Trophoblast cell (in vitro differentiated cells and primary cell): ENCODE data around the gene CDK18.
A peak's percentile ranks its signal among the peaks of the same experiment; 100 is the strongest.

Experiments used
- DNase-seq, 2 donors: peaks; one replicate each; pipeline ENCODE4 v3.0.0-alpha.2; 2016
- H2AFZ ChIP-seq: 2 replicates; pipeline ENCODE4 v1.6.1; 2013; ENCODE audit warnings: low read length, moderate library complexity, mild to moderate bottlenecking; ENCODE audit not compliant: insufficient read depth, poor library complexity
- H2AK5ac ChIP-seq: 2 replicates; pipeline ENCODE4 v1.6.1; 2013; ENCODE audit warnings: mild to moderate bottlenecking, low read length
- H2BK120ac ChIP-seq: 2 replicates; pipeline ENCODE4 v1.6.1; 2013; ENCODE audit warnings: low read length, mild to moderate bottlenecking, moderate library complexity; ENCODE audit not compliant: insufficient read depth, poor library complexity
- H2BK12ac ChIP-seq: 2 replicates; pipeline ENCODE4 v1.6.1; 2013; ENCODE audit warnings: mild to moderate bottlenecking, low read length, moderate library complexity
- H2BK5ac ChIP-seq: 2 replicates; pipeline ENCODE4 v1.6.1; 2013; ENCODE audit warnings: low read length, low read depth, moderate library complexity, mild to moderate bottlenecking; ENCODE audit not compliant: poor library complexity
- H3K14ac ChIP-seq: 2 replicates; pipeline ENCODE4 v1.6.1; 2013; ENCODE audit warnings: mild to moderate bottlenecking, low read length
- H3K18ac ChIP-seq: 2 replicates; pipeline ENCODE4 v1.6.1; 2013; ENCODE audit warnings: mild to moderate bottlenecking, low read length
- H3K23ac ChIP-seq: 2 replicates; pipeline ENCODE4 v1.6.1; 2013; ENCODE audit warnings: low read length
- H3K27ac ChIP-seq: 2 replicates; pipeline ENCODE4 v1.5.1; 2013; ENCODE audit warnings: low read depth, mild to moderate bottlenecking, inconsistent platforms, low read length, moderate library complexity
- H3K27me3 ChIP-seq: 2 replicates; pipeline ENCODE4 v1.6.1; 2013; ENCODE audit warnings: inconsistent platforms, mild to moderate bottlenecking, low read length, moderate library complexity; ENCODE audit not compliant: insufficient read depth
- H3K36me3 ChIP-seq, 2 experiments: 1 replicate in 1 of 2; 2 replicates in 1 of 2; pipeline ENCODE4 v1.6.1; 2013; ENCODE audit warnings: low read length in 2 of 2, mild to moderate bottlenecking in 2 of 2, moderate library complexity in 1 of 2; ENCODE audit not compliant: insufficient read depth in 2 of 2, control insufficient read depth in 1 of 2
- H3K4ac ChIP-seq: 2 replicates; pipeline ENCODE4 v1.6.1; 2013; ENCODE audit warnings: low read depth, mild to moderate bottlenecking, low read length, moderate library complexity
- H3K4me1 ChIP-seq, 2 experiments: 1 replicate in 1 of 2; 2 replicates in 1 of 2; pipeline ENCODE4 v1.6.1; 2013; ENCODE audit warnings: low read length in 2 of 2, mild to moderate bottlenecking in 2 of 2, moderate library complexity in 1 of 2; ENCODE audit not compliant: insufficient read depth in 2 of 2, control insufficient read depth in 1 of 2
- H3K4me2 ChIP-seq: 2 replicates; pipeline ENCODE4 v1.6.1; 2013; ENCODE audit warnings: inconsistent platforms, mild to moderate bottlenecking, low read length, moderate library complexity
- H3K4me3 ChIP-seq: 2 replicates; pipeline ENCODE4 v1.5.1; 2013; ENCODE audit warnings: mild to moderate bottlenecking, low read depth, low read length, inconsistent platforms
- H3K79me1 ChIP-seq: one replicate; pipeline ENCODE4 v1.6.1; 2013; ENCODE audit warnings: low read length
- H3K79me2 ChIP-seq: 2 replicates; pipeline ENCODE4 v1.6.1; 2013; ENCODE audit warnings: low read length, mild to moderate bottlenecking; ENCODE audit not compliant: control insufficient read depth, insufficient read depth, poor library complexity
- H3K9ac ChIP-seq: 2 replicates; pipeline ENCODE4 v1.6.1; 2013; ENCODE audit warnings: mild to moderate bottlenecking, low read length
- H3K9me3 ChIP-seq: 2 replicates; pipeline ENCODE4 v1.6.1; 2013; ENCODE audit warnings: low read depth, mild to moderate bottlenecking, control low read depth, inconsistent platforms, low read length; ENCODE audit not compliant: insufficient read depth
- H4K12ac ChIP-seq: 2 replicates; pipeline ENCODE4 v1.6.1; 2013; ENCODE audit warnings: low read depth, mild to moderate bottlenecking, low read length, moderate library complexity
- H4K8ac ChIP-seq: 2 replicates; pipeline ENCODE4 v1.6.1; 2013; ENCODE audit warnings: low read depth, mild to moderate bottlenecking, low read length, moderate library complexity
- H4K91ac ChIP-seq: one replicate; pipeline ENCODE4 v1.6.1; 2013; ENCODE audit warnings: low read depth, mild to moderate bottlenecking, low read length, moderate library complexity
- WGBS: extraction: QIAGEN DNeasy Blood & Tissue Kit; methylation state at CpG from one replicate; pipeline ENCODE4 v1.1.7; 2013; ENCODE audit warnings: missing lambda C conversion rate; ENCODE audit not compliant: insufficient read length, insufficient coverage; ENCODE audit errors: extremely low coverage; 5-methylcytosine and 5-hydroxymethylcytosine counted together

CDK18 gene

GRCh38 chr1:205530116-205530515 lies 25.6 kb downstream of the CDK18 start:
- no peak overlapping the region for H4K8ac ChIP-seq
- H3K79me2 ChIP-seq, result no peaks in the 10 kb centered on the region
- no peaks in the 10 kb centered on the region for H3K4me1 ChIP-seq
- no CpG with 5 or more reads among the region's 6 CpGs for WGBS
- H4K91ac ChIP-seq, result no peak overlapping the region
- no peak overlapping the region for H3K4ac ChIP-seq
- H2BK120ac ChIP-seq, result no peak overlapping the region
- no peak overlapping the region for H3K14ac ChIP-seq
- H2BK12ac ChIP-seq, result no peak overlapping the region
- H2AFZ ChIP-seq, result no peak overlapping the region
- H3K9me3 ChIP-seq, result no peaks in the 10 kb centered on the region
- no peaks in the 10 kb centered on the region for H3K27me3 ChIP-seq
- H4K12ac ChIP-seq, result no peak overlapping the region
- no peak overlapping the region for H3K4me3 ChIP-seq
- no peaks in the 10 kb centered on the region for H3K79me1 ChIP-seq
- H3K27ac ChIP-seq, result no peak overlapping the region
- no peak overlapping the region for H3K9ac ChIP-seq
- H3K18ac ChIP-seq, result no peak overlapping the region
- H3K23ac ChIP-seq, result no peak overlapping the region
- no peak overlapping the region for H2BK5ac ChIP-seq
- no peak overlapping the region for H3K4me2 ChIP-seq
- peaks cover 29 to 30% of the 10 kb centered on the region in 2 experiments for H3K36me3 ChIP-seq
- H2AK5ac ChIP-seq, result no peak overlapping the region
- DNase-seq, result no peak

- no peak overlapping the region for H2BK12ac ChIP-seq
- no peak overlapping the region for H4K8ac ChIP-seq
- H2AK5ac ChIP-seq, result no peak overlapping the region
- H3K79me1 ChIP-seq, result no peaks in the 10 kb centered on the region
- no peaks in the 10 kb centered on the region for H3K4me1 ChIP-seq
- H3K4me2 ChIP-seq, result no peak overlapping the region
- DNase-seq, result no peak
- H3K36me3 ChIP-seq, result peaks cover 26 to 27% of the 10 kb centered on the region in 2 experiments
- H4K12ac ChIP-seq, result no peak overlapping the region
- H3K27ac ChIP-seq, result no peak overlapping the region
- no peak overlapping the region for H3K9ac ChIP-seq
- no peaks in the 10 kb centered on the region for H3K27me3 ChIP-seq
- WGBS, result no CpG with 5 or more reads among the region's 20 CpGs
- H3K18ac ChIP-seq, result no peak overlapping the region
- H3K4me3 ChIP-seq, result no peak overlapping the region
- H4K91ac ChIP-seq, result no peak overlapping the region
- no peak overlapping the region for H2AFZ ChIP-seq
- H3K14ac ChIP-seq, result no peak overlapping the region
- H2BK120ac ChIP-seq, result no peak overlapping the region
- H3K9me3 ChIP-seq, result no peaks in the 10 kb centered on the region
- H3K23ac ChIP-seq, result no peak overlapping the region
- H3K4ac ChIP-seq, result no peak overlapping the region
- no peak overlapping the region for H2BK5ac ChIP-seq
- H3K79me2 ChIP-seq, result no peaks in the 10 kb centered on the region
These were observed 26.9 kb downstream of the CDK18 start for GRCh38 chr1:205531191-205532025.

DNA sequence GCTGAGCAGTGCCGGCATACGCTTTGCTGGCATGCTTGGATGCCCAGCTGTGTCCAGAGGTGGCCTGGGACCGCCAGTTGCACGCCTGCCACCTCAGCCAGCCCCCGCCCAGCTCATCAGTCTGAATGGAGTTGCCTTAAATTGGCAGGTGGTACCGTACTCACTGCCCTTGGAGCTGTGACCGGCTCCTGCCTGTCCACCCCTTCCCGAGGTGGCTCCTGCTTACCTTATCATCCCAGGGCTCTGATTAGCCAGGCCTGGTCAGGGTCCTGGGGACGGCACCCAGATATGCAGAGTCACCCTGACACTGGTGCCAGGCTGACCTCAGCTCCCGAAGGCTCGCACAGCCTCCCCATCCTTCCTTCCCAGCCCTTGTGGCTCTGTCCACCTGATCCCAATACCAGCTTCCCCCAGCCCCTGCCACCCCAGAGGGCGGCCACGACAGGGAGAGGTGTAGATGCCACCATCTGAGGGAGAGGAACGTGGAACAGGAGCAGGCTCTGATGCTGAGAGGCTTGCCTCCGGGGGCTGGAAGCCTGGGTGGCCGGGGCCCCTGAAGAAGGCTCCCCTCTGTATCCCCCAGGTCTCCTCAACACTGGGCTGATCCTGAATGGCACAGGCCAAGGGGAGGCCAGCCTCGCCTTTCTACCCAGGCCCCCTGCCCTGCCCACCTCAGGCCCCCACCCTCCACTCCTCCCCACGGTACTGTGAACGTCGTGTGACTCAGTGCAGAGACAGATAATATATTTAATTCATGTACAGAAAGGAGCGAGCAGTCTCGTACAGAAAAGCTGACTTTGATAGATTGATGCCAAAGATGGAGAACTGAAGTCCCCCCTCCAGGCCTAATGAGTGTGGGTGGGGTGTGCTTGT lies 27.8 kb downstream of the CDK18 start:
- Histone ChIP-seq H3K9me3 (no peaks in the 10 kb centered on the region), H3K14ac (no peak overlapping the region), H3K4me3 (no peak overlapping the region), H3K9ac (no peak overlapping the region), H2AK5ac (no peak overlapping the region), H2AFZ (no peak overlapping the region), H4K8ac (no peak overlapping the region), H3K79me2 (no peaks in the 10 kb centered on the region), H3K27ac (no peak overlapping the region), H3K4ac (no peak overlapping the region), H3K4me2 (no peak overlapping the region), H3K23ac (no peak overlapping the region), H4K12ac (peak overlapping the region; percentile 7), H3K18ac (no peak overlapping the region), H3K27me3 (no peaks in the 10 kb centered on the region), H2BK12ac (no peak overlapping the region), H4K91ac (no peak overlapping the region), H2BK120ac (no peak overlapping the region), H3K79me1 (no peaks in the 10 kb centered on the region), H2BK5ac (no peak overlapping the region), H3K4me1 (no peaks in the 10 kb centered on the region), H3K36me3 (peaks cover 23 to 24% of the 10 kb centered on the region in 2 experiments)
- no peak for DNase-seq
- WGBS, result no CpG with 5 or more reads among the region's 22 CpGs

- H3K27me3 ChIP-seq, result no peaks in the 10 kb centered on the region
- H3K23ac ChIP-seq, result no peak overlapping the region
- no peaks in the 10 kb centered on the region for H3K9me3 ChIP-seq
- no peak overlapping the region for H3K14ac ChIP-seq
- no peak overlapping the region for H3K4me2 ChIP-seq
- H2BK12ac ChIP-seq, result no peak overlapping the region
- no peak overlapping the region for H2AFZ ChIP-seq
- H3K27ac ChIP-seq, result no peak overlapping the region
- H3K9ac ChIP-seq, result no peak overlapping the region
- H3K18ac ChIP-seq, result no peak overlapping the region
- no peaks in the 10 kb centered on the region for H3K79me1 ChIP-seq
- H3K4me1 ChIP-seq, result no peaks in the 10 kb centered on the region
- no peak overlapping the region for H4K91ac ChIP-seq
- no peak overlapping the region for H4K12ac ChIP-seq
- no peak overlapping the region for H3K4me3 ChIP-seq
- H2BK120ac ChIP-seq, result no peak overlapping the region
- no CpG with 5 or more reads among the region's 12 CpGs for WGBS
- H2AK5ac ChIP-seq, result no peak overlapping the region
- H3K79me2 ChIP-seq, result no peaks in the 10 kb centered on the region
- H2BK5ac ChIP-seq, result no peak overlapping the region
- H3K4ac ChIP-seq, result no peak overlapping the region
- peaks cover 23 to 24% of the 10 kb centered on the region in 2 experiments for H3K36me3 ChIP-seq
- no peak overlapping the region for H4K8ac ChIP-seq
- no peak for DNase-seq
These were observed 28.7 kb downstream of the CDK18 start for GRCh38 chr1:205532996-205533735.
